ENCODE measurements around the gene TRIM40. TPM values are rescaled to one million over a fixed set of nuclear protein-coding genes. Genes with fewer than 3 reads are reported as not detected.

TRIM40 gene
- total RNA-seq, 4 donors from 2014 or later, result not detected

DNA sequence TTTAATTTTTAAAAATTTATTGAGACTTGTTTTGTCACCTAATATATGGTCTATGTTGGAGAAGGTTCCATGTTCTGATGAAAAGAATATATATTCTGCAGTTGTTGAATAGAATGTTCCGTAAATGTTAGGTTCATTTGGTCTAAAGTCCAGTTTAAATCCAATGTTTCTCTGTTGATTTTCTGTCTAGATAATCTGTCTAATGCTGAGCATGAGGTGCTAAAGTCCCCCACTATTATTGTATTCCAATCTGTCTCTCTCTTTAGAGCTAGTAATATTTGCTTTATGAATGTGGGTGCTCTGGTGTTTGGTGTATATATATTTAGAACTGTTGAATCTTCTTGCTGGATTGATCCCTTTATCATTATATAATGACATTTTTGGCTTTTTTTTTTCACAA, 42.9 kb downstream of the TRIM40 start:
- 95 to 96% methylated on average over 1 of the region's 1 CpG for WGBS, 2 donors
- TF ChIP-seq, protein P1, sequence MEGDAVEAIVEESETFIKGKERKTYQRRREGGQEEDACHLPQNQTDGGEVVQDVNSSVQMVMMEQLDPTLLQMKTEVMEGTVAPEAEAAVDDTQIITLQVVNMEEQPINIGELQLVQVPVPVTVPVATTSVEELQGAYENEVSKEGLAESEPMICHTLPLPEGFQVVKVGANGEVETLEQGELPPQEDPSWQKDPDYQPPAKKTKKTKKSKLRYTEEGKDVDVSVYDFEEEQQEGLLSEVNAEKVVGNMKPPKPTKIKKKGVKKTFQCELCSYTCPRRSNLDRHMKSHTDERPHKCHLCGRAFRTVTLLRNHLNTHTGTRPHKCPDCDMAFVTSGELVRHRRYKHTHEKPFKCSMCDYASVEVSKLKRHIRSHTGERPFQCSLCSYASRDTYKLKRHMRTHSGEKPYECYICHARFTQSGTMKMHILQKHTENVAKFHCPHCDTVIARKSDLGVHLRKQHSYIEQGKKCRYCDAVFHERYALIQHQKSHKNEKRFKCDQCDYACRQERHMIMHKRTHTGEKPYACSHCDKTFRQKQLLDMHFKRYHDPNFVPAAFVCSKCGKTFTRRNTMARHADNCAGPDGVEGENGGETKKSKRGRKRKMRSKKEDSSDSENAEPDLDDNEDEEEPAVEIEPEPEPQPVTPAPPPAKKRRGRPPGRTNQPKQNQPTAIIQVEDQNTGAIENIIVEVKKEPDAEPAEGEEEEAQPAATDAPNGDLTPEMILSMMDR (IDR thresholded peaks at IDR 0.05), result no peak
- no peak for TF ChIP-seq POLR2A (IDR thresholded peaks at IDR 0.05)
- Histone ChIP-seq H3K4me3 (replicated peaks in 1 of 3) (no peak overlapping the region), H3K27ac (no peak overlapping the region), H3K27me3 (no peaks in the 10 kb centered on the region), H3K9me3 (no peaks in the 10 kb centered on the region), H3K36me3 (no peaks in the 10 kb centered on the region), H3K4me1 (no peaks in the 10 kb centered on the region)
- intact Hi-C loops (cut with DNase I), result no loop called here
- no peak for DNase-seq

DNA sequence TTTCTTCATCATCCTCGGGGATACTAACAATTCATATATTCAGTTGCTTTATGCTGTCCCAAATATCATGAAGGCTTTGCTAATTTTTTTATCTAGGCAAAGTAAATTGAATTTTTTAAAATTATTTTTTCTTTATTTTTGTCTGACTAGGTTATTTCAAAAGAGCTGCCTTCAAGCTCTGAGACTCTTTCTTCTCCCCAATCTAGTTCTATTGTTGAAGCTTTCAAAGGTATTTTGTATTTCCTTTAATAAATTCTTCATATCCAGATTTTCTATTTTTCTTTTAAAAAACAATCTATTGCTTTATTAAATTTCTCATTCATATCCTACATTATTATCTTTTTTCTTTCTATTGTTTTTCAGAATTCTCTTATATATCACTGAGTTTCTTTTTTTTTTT, 44.2 kb downstream of the TRIM40 start:
- H3K27me3 ChIP-seq, result no peaks in the 10 kb centered on the region
- intact Hi-C loops (cut with DNase I), result no loop called here
- no peak for TF ChIP-seq POLR2A (IDR thresholded peaks at IDR 0.05)
- TF ChIP-seq, protein P1 (IDR thresholded peaks at IDR 0.05), result no peak
- no peaks in the 10 kb centered on the region for H3K4me1 ChIP-seq
- H3K4me3 ChIP-seq (replicated peaks in 1 of 3), result no peak overlapping the region
- no peak for DNase-seq
- 88 to 91% methylated on average over 1 of the region's 1 CpG for WGBS, 2 donors
- H3K27ac ChIP-seq, result no peak overlapping the region
- H3K36me3 ChIP-seq, result peaks cover 2% of the 10 kb centered on the region in 2 donors
- no peaks in the 10 kb centered on the region for H3K9me3 ChIP-seq

DNA sequence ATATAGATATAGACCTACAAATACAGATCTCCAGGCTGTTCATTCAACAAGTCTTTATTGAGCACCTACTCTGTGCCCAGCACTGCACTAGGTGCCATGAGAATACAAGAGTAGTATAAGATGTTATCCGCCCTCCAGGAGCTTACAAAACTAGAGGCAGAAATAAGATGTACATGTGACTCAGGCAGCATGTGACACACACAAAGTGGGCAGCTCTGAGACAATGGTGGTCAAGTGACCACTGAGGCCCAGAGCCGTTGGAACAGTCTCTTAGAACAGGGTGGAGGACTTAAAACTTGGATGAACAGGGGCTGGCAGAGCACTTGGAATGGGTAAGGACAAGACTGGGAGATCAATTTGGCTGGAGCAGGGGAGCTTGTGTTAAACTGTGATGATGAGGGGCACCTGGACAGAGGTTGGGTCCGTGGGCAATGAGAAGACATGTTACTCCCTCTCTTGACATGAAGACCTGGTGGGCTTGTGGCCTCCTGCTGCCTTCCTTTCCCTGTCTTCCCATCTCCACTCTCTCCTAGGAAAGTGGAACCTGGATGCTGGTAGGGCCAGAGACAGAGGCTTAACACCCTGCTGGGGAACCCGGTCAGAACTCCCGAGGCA, 48.6 kb downstream of the TRIM40 start:
- H3K27me3 ChIP-seq, result no peaks in the 10 kb centered on the region
- WGBS, 2 donors, result 75 to 88% methylated on average over 5 of the region's 5 CpGs
- intact Hi-C loops (cut with DNase I), result no loop called here
- H3K4me1 ChIP-seq, result no peaks in the 10 kb centered on the region
- no peak for TF ChIP-seq POLR2A (IDR thresholded peaks at IDR 0.05)
- TF ChIP-seq, protein P1 (IDR thresholded peaks at IDR 0.05), result no peak
- no peak overlapping the region for H3K27ac ChIP-seq
- no peaks in the 10 kb centered on the region for H3K9me3 ChIP-seq
- no peak overlapping the region for H3K4me3 ChIP-seq (replicated peaks in 1 of 3)
- H3K36me3 ChIP-seq, result peaks cover 27 to 32% of the 10 kb centered on the region in 2 donors
- DNase-seq, result no peak

DNA sequence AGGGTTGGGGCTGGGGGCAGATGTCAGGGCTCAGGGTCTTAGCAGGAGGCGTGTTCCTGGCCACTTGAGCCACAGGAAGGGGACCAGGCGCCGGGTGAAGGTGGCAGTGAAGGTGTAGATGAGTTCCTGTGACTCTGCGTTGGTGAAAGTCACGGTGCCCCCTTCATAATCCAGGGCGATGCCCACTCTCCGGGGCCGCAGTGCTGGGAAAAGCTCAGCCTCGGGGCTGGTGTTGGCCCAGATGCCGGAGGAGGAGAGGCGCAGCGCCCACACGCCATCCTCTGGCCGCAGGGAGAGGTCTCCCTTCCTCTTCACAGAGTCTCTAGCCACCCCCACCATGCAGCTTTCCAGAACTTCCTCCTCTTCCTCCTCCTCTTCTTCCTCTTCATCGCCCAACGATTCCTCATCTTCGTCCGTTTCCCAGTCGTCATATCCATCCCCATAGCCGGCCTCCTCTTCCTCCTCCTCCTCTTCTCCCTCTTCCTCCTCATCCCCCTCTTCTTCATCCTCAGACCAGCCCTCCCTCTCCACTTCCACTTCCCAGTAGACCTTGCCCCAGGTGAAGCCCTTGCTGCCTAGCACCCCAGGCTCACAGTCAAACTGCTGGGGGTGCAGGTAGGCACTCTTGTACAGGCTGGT, 50.0 kb downstream of the TRIM40 start:
- Histone ChIP-seq H3K4me3 (replicated peaks in 1 of 3) (no peak overlapping the region), H3K27me3 (no peaks in the 10 kb centered on the region), H3K27ac (no peak overlapping the region), H3K36me3 (peaks cover 34 to 45% of the 10 kb centered on the region in 2 donors), H3K4me1 (no peaks in the 10 kb centered on the region), H3K9me3 (no peaks in the 10 kb centered on the region)
- TF ChIP-seq, protein P1 (IDR thresholded peaks at IDR 0.05), result no peak
- TF ChIP-seq POLR2A (IDR thresholded peaks at IDR 0.05), result no peak
- DNase-seq, result no peak
- intact Hi-C loops (cut with DNase I), result no loop called here
- WGBS, 2 donors, result 92 to 97% methylated on average over 20 of the region's 20 CpGs

DNA sequence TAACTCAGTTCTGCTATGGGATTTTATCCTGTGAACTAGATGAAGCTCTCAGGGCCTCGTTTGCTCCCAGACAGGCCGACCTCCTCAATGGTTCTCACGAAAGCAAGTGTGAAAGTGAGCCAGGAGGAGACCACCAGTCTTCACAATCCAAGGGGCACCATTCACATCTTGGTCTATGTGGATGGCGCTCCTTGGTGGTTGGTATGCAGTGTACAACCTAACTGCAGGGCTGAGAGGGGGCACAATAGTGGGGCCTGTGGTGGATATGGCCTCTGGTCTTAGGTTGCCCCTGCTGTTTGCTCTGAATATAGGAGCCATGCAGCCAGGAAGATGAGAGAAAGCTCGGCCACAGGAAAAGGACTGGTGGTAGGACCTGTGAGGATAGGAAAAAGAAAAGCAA, 52.6 kb downstream of the TRIM40 start:
- WGBS, 2 donors, result 92 to 97% methylated on average over 5 of the region's 5 CpGs
- TF ChIP-seq POLR2A (IDR thresholded peaks at IDR 0.05), result no peak
- TF ChIP-seq, protein P1 (IDR thresholded peaks at IDR 0.05), result no peak
- no peaks in the 10 kb centered on the region for H3K9me3 ChIP-seq
- no peaks in the 10 kb centered on the region for H3K4me1 ChIP-seq
- intact Hi-C loops (cut with DNase I), result no loop called here
- peaks cover 34 to 46% of the 10 kb centered on the region in 2 donors for H3K36me3 ChIP-seq
- H3K4me3 ChIP-seq (replicated peaks in 1 of 3), result no peak overlapping the region
- DNase-seq, result no peak
- no peaks in the 10 kb centered on the region for H3K27me3 ChIP-seq
- no peak overlapping the region for H3K27ac ChIP-seq

All from thyroid gland (tissue), 4 donors.